DMS114 treated with DMSO at 0.1 percent for 48 hours (cell line): Measurements from ENCODE around the gene IGF1R.
"Not testable (repeated sequence)": the region's sequence is repeated elsewhere in the genome, so short reads cannot be mapped to it uniquely, and the experiment has no call there.

ENCODE experiments used
- DNase-seq: peaks from one replicate; lab custom pipeline; 2025; ENCODE audit not compliant: unreplicated experiment; lab: John Stamatoyannopoulos, UW

The IGF1R gene

GRCh38 chr15:98647774-98648653, at the start of gene IGF1R:
Gene IGF1R, plus strand, starts transcription at chr15:98648539. Its CDS starts 1,043 bp downstream, at chr15:98649582.
- DNase-seq: peak; percentile 78

GRCh38 chr15:98599909-98600691, 48.2 kb upstream of the IGF1R start:
- DNase-seq: no peak

GRCh38 chr15:98604983-98605382, 43.4 kb upstream of the IGF1R start:
- no peak for DNase-seq

GRCh38 chr15:98609144-98609852, 39.0 kb upstream of the IGF1R start:
- DNase-seq: no peak

GRCh38 chr15:98610991-98611390, 37.3 kb upstream of the IGF1R start:
- no peak for DNase-seq

GRCh38 chr15:98611808-98612207, 36.5 kb upstream of the IGF1R start:
- no peak for DNase-seq

- no peak for DNase-seq
Measured at GRCh38 chr15:98612490-98613110, 35.7 kb upstream of the IGF1R start.

- no peak for DNase-seq
Measured at GRCh38 chr15:98614681-98615080, 33.7 kb upstream of the IGF1R start.

GRCh38 chr15:98616397-98616796, 31.9 kb upstream of the IGF1R start:
- DNase-seq: no peak

GRCh38 chr15:98617328-98617980, 30.9 kb upstream of the IGF1R start:
- DNase-seq: no peak

GRCh38 chr15:98618576-98618975, 29.8 kb upstream of the IGF1R start:
- DNase-seq: not testable (repeated sequence)

GRCh38 chr15:98620020-98620419, 28.3 kb upstream of the IGF1R start:
- DNase-seq: no peak

GRCh38 chr15:98621021-98621420, 27.3 kb upstream of the IGF1R start:
- no peak for DNase-seq

- no peak for DNase-seq
Measured at GRCh38 chr15:98625614-98626013, 22.7 kb upstream of the IGF1R start.

- DNase-seq: no peak
Measured at GRCh38 chr15:98626153-98626552, 22.2 kb upstream of the IGF1R start.

- DNase-seq: no peak
Measured at GRCh38 chr15:98628216-98628615, 20.1 kb upstream of the IGF1R start.

GRCh38 chr15:98635848-98636247, 12.5 kb upstream of the IGF1R start:
- no peak for DNase-seq

- no peak for DNase-seq
Measured at GRCh38 chr15:98643115-98643514, 5.2 kb upstream of the IGF1R start.

GRCh38 chr15:98646546-98647025, 1.8 kb upstream of the IGF1R start:
- no peak for DNase-seq

- peak; percentile 66 for DNase-seq
Measured at GRCh38 chr15:98647026-98647773, 1.1 kb upstream of the IGF1R start.
